Left lung (tissue), 10 donors: ENCODE data around the gene ANKRD33. TPM values are rescaled to one million over a fixed set of nuclear protein-coding genes. Genes with fewer than 3 reads are reported as not detected.
A peak's percentile ranks its signal among the peaks of the same experiment; 100 is the strongest.

ENCODE experiments used
- ATAC-seq: fragments of 200-7000 bp; cut with Tn5 transposase; one replicate; pipeline ENCODE4 v1.9.1; 2020; ENCODE audit warnings: moderate library complexity
- DNase-seq, 4 donors: peaks; one replicate each; pipeline ENCODE4 v3.0.0-alpha.2; 2013 to 2020
- H3K27ac ChIP-seq, 2 donors: fragments of 200-600 bp; sonication (generic) in 1 of 2; one replicate each; pipeline versions ENCODE4 v1.5.0 to v1.8.0; 2020 to 2021
- H3K27me3 ChIP-seq, 2 donors: fragments of 200-600 bp; sonication (generic) in 1 of 2; one replicate each; pipeline versions ENCODE4 v1.5.0 to v1.8.0; 2020 to 2021
- H3K36me3 ChIP-seq, 2 donors: fragments of 200-600 bp; sonication (generic) in 1 of 2; one replicate each; pipeline versions ENCODE4 v1.5.0 to v1.8.0; 2020 to 2021
- H3K4me1 ChIP-seq, 2 donors: fragments of 200-600 bp; one replicate each; pipeline ENCODE4 v1.8.0; 2021
- H3K4me3 ChIP-seq, 2 donors: fragments of 200-600 bp; sonication (generic) in 1 of 2; one replicate each; pipeline versions ENCODE4 v1.5.0 to v1.8.0; 2020 to 2021; ENCODE audit warnings: mild to moderate bottlenecking in 1 of 2
- H3K9me3 ChIP-seq, 2 donors: fragments of 200-600 bp; sonication (generic) in 1 of 2; one replicate each; pipeline versions ENCODE4 v1.5.0 to v1.8.0; 2020 to 2021
- intact Hi-C, 2 donors: fragments of 100-400 bp; cut with DNase I; formaldehyde crosslinking; loops; one replicate each; pipeline versions ENCODE4 v1.11.2 to v1.14.2; 2022
- polyA plus RNA-seq, 6 donors: library from polyadenylated mRNA; unstranded; fragments of 120-200 nt; gene quantifications; one replicate each; pipeline ENCODE4 v1.2.1, GENCODE V29; 2013; ENCODE audit not compliant: insufficient read length in 6 of 6
- total RNA-seq, 2 donors: library from RNA; stranded (reverse); fragmentation: NEBNext Ultra II Directional; extraction: Animal tissue kit (Norgen Biotek cat#: 25700); gene quantifications; one replicate each; pipeline ENCODE4 v1.2.1, GENCODE V29; 2021
- TF ChIP-seq, protein P1 (sequence below), 2 donors: fragments of 200-600 bp; sonication (generic) in 1 of 2; IDR thresholded peaks; one replicate each; pipeline versions ENCODE4 v1.5.0 to v1.8.0; 2021; ENCODE audit warnings: antibody characterized with exemption in 2 of 2
- donor health status: DM: no; HTN: yes; CAD: no.
- donor health status: DM: no; HTN: no; CAD: no.

ANKRD33 gene
- total and polyA plus RNA-seq, 8 donors, result 0.08 to 0.13 (median 0.08) TPM; not detected in 5

DNA sequence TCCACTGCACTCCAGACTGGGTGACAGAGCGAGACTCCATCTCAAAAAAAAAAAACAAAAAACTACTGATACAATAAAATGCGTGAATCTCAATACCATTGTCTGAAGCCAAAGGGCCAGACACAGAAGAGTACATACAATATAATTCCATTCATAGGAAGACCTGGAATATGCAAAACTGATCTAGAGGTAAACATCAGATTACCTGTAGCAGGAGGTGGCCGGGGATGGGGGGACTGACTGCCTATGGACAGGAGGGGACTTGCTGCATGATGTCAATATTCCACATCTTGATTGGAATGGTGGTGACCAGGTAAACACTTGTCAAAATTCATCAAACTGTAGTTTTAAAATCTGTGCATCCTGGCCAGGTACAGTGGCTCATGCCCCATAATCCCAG, 26.9 kb upstream of the ANKRD33 start:
- H3K27me3 ChIP-seq, result peaks cover 4 to 68% of the 10 kb centered on the region in 2 donors
- no peak overlapping the region for H3K4me3 ChIP-seq
- no peaks in the 10 kb centered on the region for H3K36me3 ChIP-seq
- DNase-seq (peak in 1 of 4 donors; percentile 40), ATAC-seq (no peak)
- intact Hi-C loops, result no loop called here
- H3K4me1 ChIP-seq, result peaks cover 13 to 21% of the 10 kb centered on the region in 2 donors
- H3K27ac ChIP-seq, result no peak overlapping the region
- TF ChIP-seq, protein P1, sequence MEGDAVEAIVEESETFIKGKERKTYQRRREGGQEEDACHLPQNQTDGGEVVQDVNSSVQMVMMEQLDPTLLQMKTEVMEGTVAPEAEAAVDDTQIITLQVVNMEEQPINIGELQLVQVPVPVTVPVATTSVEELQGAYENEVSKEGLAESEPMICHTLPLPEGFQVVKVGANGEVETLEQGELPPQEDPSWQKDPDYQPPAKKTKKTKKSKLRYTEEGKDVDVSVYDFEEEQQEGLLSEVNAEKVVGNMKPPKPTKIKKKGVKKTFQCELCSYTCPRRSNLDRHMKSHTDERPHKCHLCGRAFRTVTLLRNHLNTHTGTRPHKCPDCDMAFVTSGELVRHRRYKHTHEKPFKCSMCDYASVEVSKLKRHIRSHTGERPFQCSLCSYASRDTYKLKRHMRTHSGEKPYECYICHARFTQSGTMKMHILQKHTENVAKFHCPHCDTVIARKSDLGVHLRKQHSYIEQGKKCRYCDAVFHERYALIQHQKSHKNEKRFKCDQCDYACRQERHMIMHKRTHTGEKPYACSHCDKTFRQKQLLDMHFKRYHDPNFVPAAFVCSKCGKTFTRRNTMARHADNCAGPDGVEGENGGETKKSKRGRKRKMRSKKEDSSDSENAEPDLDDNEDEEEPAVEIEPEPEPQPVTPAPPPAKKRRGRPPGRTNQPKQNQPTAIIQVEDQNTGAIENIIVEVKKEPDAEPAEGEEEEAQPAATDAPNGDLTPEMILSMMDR (IDR thresholded peaks at IDR 0.05), result no peak
- H3K9me3 ChIP-seq, result no peaks in the 10 kb centered on the region

DNA sequence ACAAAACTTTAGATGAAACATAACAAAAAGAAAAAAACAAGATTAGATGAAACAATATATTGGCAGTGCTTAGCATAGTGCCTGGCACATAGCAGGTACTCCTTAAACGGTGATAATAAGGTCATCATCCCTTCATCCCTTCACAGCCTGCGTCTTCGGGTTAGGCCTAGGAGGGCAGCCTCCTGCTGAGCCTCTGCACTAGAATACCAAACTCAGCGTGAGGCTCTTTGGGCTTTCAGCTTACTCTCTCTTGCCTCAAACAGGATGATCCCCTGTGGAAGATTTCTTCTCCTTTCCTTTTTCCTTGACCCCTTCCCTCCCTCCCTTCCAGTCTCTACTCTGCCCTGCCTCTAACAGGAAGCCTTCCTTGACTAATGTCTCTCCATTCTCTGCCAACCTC, 25.0 kb upstream of the ANKRD33 start:
- no peak overlapping the region for H3K4me3 ChIP-seq
- DNase-seq, result no peak
- peaks cover 4 to 67% of the 10 kb centered on the region in 2 donors for H3K27me3 ChIP-seq
- no peak overlapping the region for H3K27ac ChIP-seq
- ATAC-seq, result no peak
- H3K4me1 ChIP-seq, result peaks cover 13 to 18% of the 10 kb centered on the region in 2 donors
- intact Hi-C loops, result no loop called here
- no peaks in the 10 kb centered on the region for H3K9me3 ChIP-seq
- no peaks in the 10 kb centered on the region for H3K36me3 ChIP-seq
- TF ChIP-seq, protein P1 (IDR thresholded peaks at IDR 0.05), result no peak

DNA sequence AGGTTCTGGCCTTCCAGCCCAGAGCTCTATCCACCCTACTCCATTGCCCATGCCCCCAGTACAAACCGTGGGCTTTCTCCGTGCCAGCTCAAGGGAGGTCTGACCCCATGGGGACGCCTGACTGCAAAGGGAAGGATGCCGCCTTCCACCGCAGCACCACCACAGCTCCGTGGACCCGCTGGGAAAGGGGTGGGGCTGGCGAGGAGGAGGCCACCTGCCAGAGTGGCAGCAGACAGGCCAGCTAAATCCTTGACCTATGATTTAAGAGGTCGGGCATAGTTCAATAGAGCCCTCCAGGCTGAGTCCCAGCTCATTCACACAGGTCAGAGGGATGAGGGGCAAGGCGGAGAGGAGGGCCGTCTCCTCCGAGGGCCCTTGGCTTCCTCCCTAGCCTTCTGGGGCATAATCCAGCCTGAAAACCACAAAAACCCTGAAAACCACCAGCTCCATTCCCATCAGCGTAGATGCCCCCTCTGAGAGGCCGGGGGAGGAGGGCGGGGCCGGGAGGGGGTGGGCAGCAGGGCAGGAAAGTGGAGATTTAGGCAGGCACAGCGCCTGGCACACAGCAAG, 24.5 kb upstream of the ANKRD33 start:
- H3K4me1 ChIP-seq, result peaks cover 13 to 18% of the 10 kb centered on the region in 2 donors
- H3K27ac ChIP-seq, result no peak overlapping the region
- no peak for DNase-seq
- H3K27me3 ChIP-seq, result peaks cover 4 to 72% of the 10 kb centered on the region in 2 donors
- H3K4me3 ChIP-seq, result peak overlapping the region; percentile 12 to 26
- TF ChIP-seq, protein P1 (IDR thresholded peaks at IDR 0.05), result no peak
- H3K36me3 ChIP-seq, result no peaks in the 10 kb centered on the region
- intact Hi-C loops, result no loop called here
- H3K9me3 ChIP-seq, result no peaks in the 10 kb centered on the region
- ATAC-seq, result peak; percentile 17

DNA sequence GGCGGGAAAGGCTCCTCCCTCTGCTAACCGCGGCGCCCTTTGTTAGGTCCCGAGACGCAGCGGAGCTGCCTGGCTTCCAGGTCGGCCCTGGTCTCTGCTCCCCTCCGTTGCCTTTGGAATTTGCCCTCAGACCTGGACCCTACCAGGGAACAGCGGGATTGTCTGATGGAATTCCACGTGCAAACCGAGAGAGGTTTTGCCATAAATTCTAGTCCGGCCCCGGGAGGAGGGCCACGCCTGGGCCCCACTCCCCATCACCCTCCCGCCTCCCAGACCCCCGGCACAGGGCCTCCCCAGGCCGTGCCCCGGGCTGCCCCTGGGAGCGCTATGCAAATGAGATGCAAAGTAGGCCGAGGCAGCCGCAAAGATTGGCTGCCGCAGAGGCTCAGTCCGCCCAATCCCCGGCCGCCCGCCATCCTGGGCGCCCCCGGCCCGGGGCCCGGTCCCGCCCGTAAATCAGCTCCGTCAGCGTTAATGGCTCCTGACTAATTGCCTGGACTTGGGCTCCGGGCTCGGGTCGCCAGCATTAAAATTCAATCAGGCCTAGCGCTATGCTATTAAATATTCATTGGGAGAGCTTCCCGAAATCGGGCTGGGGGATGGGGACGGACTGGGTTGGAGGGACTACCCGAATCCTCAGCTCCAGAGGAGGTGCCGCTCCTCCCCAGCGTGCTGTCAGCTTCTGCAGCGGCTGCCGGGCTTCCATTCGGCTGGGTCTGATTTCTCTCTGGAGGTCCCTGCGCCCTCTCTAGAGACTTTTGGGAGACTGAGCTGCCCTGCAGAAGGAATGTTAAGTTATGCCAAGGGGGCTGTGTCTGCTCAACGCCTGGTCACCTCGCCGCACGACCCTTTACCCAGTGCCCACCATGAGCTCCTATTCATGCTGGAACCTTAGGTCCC, 23.7 kb upstream of the ANKRD33 start:
- intact Hi-C loops, result no loop called here
- peaks cover 4 to 77% of the 10 kb centered on the region in 2 donors for H3K27me3 ChIP-seq
- peak in 3 of 4 donors; percentile 69 to 73 (median 71) for DNase-seq
- H3K4me3 ChIP-seq, result peak overlapping the region; percentile 12 to 26
- TF ChIP-seq, protein P1 (IDR thresholded peaks at IDR 0.05), result no peak
- H3K36me3 ChIP-seq, result no peaks in the 10 kb centered on the region
- peaks cover 19 to 26% of the 10 kb centered on the region in 2 donors for H3K4me1 ChIP-seq
- no peak overlapping the region for H3K27ac ChIP-seq
- no peaks in the 10 kb centered on the region for H3K9me3 ChIP-seq
- ATAC-seq, result peak; percentile 59
